ENCODE results near the gene ZBTB18. TPM values are rescaled to one million over a fixed set of nuclear protein-coding genes. Genes with fewer than 3 reads are reported as not detected.

The ZBTB18 gene
- polyA plus RNA-seq (2011; rRNA removed) (9.1 and 9.9 TPM in 2 replicates), polyA plus RNA-seq (2017; fragmentation: RNase III; extraction: RNeasy Plus Mini Kit Qiagen cat#74134 plus additional on column Dnase treatment) (9.3 to 10.0 TPM (median 9.7 TPM) in 3 replicates), polyA minus RNA-seq (2011; rRNA and poly(A)+ RNA removed) (8.5 and 8.8 TPM in 2 replicates)
- polyA plus RNA-seq (2012; cell fraction: cytosol; rRNA removed), result 6.1 and 7.1 TPM in 2 replicates
- polyA plus RNA-seq (2012; cell fraction: nucleus; rRNA removed), result 8.5 and 11.8 TPM in 2 replicates

DNA sequence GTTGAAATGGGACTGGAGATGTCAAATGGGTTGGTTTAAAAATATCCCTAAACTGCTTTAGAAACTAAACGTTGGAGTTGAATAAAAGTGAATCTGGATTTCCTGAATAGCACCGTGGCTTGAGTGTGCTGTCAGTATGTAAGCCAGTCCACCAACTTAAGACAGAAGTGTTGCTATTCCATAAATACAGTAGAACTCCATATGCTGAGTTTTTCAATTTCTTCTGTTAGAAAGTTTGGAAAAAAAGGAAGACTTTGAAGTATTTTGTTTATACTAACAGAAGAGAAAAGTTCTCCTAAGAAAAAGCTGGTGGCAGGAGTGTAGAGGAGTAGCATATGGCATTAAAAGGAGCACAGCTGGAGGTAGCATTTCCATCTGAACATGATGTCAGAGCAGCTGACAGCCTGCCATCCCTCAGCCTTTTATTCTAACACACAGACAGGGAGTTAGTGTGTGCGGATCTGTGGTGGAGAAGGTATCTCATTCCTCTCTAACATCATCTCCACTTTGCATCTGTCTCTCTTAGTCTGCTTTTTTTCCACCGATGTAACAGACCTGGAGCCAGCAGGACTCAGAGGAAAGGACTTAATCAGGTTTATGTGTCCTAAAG lies at the start of gene ZBTB18:
Gene ZBTB18, plus strand, starts transcription at position 449 of the 610 bp plus-strand sequence. Its CDS starts 149 bp downstream, at position 598.
- no peak for DNase-seq (ENCODE audit: low read depth in 1 of 2, low spot score in 1 of 2)
- CTCF ChIA-PET, result interaction anchor here (2.5 kb wide), 1 partner anchor 221 kb away, joined by 10 read pairs; no protein-coding TSS in a partner anchor
- ATAC-seq, result no peak
- peak within 1 kb of the TSS; percentile 89 for H3K4me2 ChIP-seq
- TF ChIP-seq MYC (IDR thresholded peaks at IDR 0.05; ENCODE audit: borderline replicate concordance, low read length) (no peak), KDM5A (IDR thresholded peaks at IDR 0.05) (no peak), NR3C1 (IDR thresholded peaks at IDR 0.05) (no peak), NPAS2 (CRISPR knock-in tag; IDR thresholded peaks at IDR 0.05; ENCODE audit: borderline replicate concordance) (no peak), FOSL2 (IDR thresholded peaks at IDR 0.05) (no peak), FOSL2 (CRISPR knock-in tag; IDR thresholded peaks at IDR 0.05) (no peak), HOXA7 (CRISPR knock-in tag; IDR thresholded peaks at IDR 0.05) (no peak), GATA3 (IDR thresholded peaks at IDR 0.05; ENCODE audit: borderline replicate concordance) (no peak), CBX2 (IDR thresholded peaks at IDR 0.05; ENCODE audit: borderline replicate concordance, low read depth) (no peak), CEBPB (IDR thresholded peaks at IDR 0.05) (no peak), EHMT2 (IDR thresholded peaks at IDR 0.05; ENCODE audit: low read depth) (no peak), POLR2AphosphoS2 (conservative IDR thresholded peaks at IDR 0.05; ENCODE audit: low read length) (no peak), EP300 (IDR thresholded peaks at IDR 0.05) (no peak), SREBF2 (IDR thresholded peaks at IDR 0.05) (no peak)
- TF ChIP-seq, protein P1, sequence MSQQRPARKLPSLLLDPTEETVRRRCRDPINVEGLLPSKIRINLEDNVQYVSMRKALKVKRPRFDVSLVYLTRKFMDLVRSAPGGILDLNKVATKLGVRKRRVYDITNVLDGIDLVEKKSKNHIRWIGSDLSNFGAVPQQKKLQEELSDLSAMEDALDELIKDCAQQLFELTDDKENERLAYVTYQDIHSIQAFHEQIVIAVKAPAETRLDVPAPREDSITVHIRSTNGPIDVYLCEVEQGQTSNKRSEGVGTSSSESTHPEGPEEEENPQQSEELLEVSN (IDR thresholded peaks at IDR 0.05; ENCODE audit: borderline replicate concordance, low read depth), result no peak
- TF ChIP-seq, protein P2, sequence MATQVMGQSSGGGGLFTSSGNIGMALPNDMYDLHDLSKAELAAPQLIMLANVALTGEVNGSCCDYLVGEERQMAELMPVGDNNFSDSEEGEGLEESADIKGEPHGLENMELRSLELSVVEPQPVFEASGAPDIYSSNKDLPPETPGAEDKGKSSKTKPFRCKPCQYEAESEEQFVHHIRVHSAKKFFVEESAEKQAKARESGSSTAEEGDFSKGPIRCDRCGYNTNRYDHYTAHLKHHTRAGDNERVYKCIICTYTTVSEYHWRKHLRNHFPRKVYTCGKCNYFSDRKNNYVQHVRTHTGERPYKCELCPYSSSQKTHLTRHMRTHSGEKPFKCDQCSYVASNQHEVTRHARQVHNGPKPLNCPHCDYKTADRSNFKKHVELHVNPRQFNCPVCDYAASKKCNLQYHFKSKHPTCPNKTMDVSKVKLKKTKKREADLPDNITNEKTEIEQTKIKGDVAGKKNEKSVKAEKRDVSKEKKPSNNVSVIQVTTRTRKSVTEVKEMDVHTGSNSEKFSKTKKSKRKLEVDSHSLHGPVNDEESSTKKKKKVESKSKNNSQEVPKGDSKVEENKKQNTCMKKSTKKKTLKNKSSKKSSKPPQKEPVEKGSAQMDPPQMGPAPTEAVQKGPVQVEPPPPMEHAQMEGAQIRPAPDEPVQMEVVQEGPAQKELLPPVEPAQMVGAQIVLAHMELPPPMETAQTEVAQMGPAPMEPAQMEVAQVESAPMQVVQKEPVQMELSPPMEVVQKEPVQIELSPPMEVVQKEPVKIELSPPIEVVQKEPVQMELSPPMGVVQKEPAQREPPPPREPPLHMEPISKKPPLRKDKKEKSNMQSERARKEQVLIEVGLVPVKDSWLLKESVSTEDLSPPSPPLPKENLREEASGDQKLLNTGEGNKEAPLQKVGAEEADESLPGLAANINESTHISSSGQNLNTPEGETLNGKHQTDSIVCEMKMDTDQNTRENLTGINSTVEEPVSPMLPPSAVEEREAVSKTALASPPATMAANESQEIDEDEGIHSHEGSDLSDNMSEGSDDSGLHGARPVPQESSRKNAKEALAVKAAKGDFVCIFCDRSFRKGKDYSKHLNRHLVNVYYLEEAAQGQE (IDR thresholded peaks at IDR 0.05), result no peak
- WGBS (ENCODE audit: missing lambda C conversion rate), result 64% methylated on average over 4 of the region's 4 CpGs
- peak within 1 kb of the TSS; percentile 63 for H3K4me3 ChIP-seq
- POLR2A ChIA-PET, result interaction anchor here (1.3 kb wide), 1 partner anchor 15 kb away, joined by 3 read pairs; no protein-coding TSS in a partner anchor
- FAIRE-seq, result no peak
- peaks cover 30% of the 10 kb centered on the region for H3K4me1 ChIP-seq
- peak within 1 kb of the TSS in 1 of 2 experiments; percentile 100; a peak in 3 of 6 replicates for H3K27ac ChIP-seq
- no peaks in the 10 kb centered on the region for H3K9me3 ChIP-seq

DNA sequence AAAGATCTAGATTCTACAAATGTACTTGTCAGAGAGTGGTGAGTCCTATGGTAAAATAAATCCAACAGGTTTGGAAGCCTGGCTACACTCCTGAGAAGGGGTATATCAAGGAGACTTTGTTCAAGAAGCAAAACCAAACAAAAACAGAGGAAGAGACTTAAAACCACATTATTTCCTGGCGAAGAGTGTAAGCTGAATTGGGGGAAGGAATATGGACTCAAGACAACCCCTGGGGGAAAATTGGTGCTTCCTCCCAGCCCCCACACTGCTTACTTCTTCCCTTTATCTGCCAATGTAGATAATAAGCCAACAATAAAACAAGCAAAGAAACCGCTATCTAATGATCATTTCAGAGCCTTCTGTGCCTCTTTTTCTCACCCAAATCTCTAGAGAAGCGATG lies 48.4 kb upstream of the ZBTB18 start:
- no peak for ATAC-seq
- no peak overlapping the region for H3K4me2 ChIP-seq
- POLR2A ChIA-PET, result no interaction called here
- H3K4me3 ChIP-seq, result no peak overlapping the region
- no peak for DNase-seq (ENCODE audit: low read depth in 1 of 2, low spot score in 1 of 2)
- no peaks in the 10 kb centered on the region for H3K4me1 ChIP-seq
- TF ChIP-seq RARB (CRISPR knock-in tag; IDR thresholded peaks at IDR 0.05), result no peak
- TF ChIP-seq, protein P3, sequence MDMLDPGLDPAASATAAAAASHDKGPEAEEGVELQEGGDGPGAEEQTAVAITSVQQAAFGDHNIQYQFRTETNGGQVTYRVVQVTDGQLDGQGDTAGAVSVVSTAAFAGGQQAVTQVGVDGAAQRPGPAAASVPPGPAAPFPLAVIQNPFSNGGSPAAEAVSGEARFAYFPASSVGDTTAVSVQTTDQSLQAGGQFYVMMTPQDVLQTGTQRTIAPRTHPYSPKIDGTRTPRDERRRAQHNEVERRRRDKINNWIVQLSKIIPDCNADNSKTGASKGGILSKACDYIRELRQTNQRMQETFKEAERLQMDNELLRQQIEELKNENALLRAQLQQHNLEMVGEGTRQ (IDR thresholded peaks at IDR 0.05), result no peak
- no peak for TF ChIP-seq NFE2L2 (conservative IDR thresholded peaks at IDR 0.05; ENCODE audit: low read length)
- TF ChIP-seq, protein P2 (IDR thresholded peaks at IDR 0.05), result no peak
- TF ChIP-seq EHMT2 (IDR thresholded peaks at IDR 0.05; ENCODE audit: low read depth), result no peak
- no peak for TF ChIP-seq RCOR1 (IDR thresholded peaks at IDR 0.05; ENCODE audit: low read depth, low read length)
- TF ChIP-seq NPAS2 (CRISPR knock-in tag; IDR thresholded peaks at IDR 0.05; ENCODE audit: borderline replicate concordance), result no peak
- TF ChIP-seq, protein P4, sequence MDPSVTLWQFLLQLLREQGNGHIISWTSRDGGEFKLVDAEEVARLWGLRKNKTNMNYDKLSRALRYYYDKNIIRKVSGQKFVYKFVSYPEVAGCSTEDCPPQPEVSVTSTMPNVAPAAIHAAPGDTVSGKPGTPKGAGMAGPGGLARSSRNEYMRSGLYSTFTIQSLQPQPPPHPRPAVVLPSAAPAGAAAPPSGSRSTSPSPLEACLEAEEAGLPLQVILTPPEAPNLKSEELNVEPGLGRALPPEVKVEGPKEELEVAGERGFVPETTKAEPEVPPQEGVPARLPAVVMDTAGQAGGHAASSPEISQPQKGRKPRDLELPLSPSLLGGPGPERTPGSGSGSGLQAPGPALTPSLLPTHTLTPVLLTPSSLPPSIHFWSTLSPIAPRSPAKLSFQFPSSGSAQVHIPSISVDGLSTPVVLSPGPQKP (IDR thresholded peaks at IDR 0.05; ENCODE audit: low read depth, low read length), result no peak
- H3K9me3 ChIP-seq, result no peaks in the 10 kb centered on the region
- H3K27ac ChIP-seq, result no peak overlapping the region
- no peak for FAIRE-seq
- CTCF ChIA-PET, result no interaction called here
- WGBS (ENCODE audit: missing lambda C conversion rate), result 52% methylated on average over 3 of the region's 3 CpGs
